ENCODE data around the gene WASF2.
"Not testable (repeated sequence)": the region's sequence is repeated elsewhere in the genome, so short reads cannot be mapped to it uniquely, and the experiment has no call there.

Gene WASF2

GRCh38 chr1:27405598-27406361 is 84.2 kb downstream of the WASF2 start:
- H3K79me1 ChIP-seq (ENCODE audit: low read length); H4K12ac ChIP-seq (ENCODE audit: low read depth, low read length); H3K27me3 ChIP-seq (ENCODE audit: insufficient read depth, low read length); H2BK5ac ChIP-seq (ENCODE audit: low read depth, low read length, poor library complexity); H2BK12ac ChIP-seq (ENCODE audit: low read length); H3K27ac ChIP-seq (ENCODE audit: low read depth, low read length); H3K18ac ChIP-seq (ENCODE audit: low read length); H3K14ac ChIP-seq (ENCODE audit: low read length); H2AFZ ChIP-seq (ENCODE audit: insufficient read depth, low read length, poor library complexity); H2BK120ac ChIP-seq (ENCODE audit: insufficient read depth, low read length, poor library complexity); H3K4me2 ChIP-seq (ENCODE audit: low read length); H4K8ac ChIP-seq (ENCODE audit: low read depth, low read length); H2AK5ac ChIP-seq (ENCODE audit: low read length); H3K9ac ChIP-seq (ENCODE audit: low read length); DNase-seq; H3K79me2 ChIP-seq (ENCODE audit: control insufficient read depth, insufficient read depth, low read length, poor library complexity); H3K4ac ChIP-seq (ENCODE audit: low read depth, low read length); H3K9me3 ChIP-seq (ENCODE audit: insufficient read depth, low read depth, low read length); H4K91ac ChIP-seq (ENCODE audit: low read depth, low read length); H3K4me3 ChIP-seq (ENCODE audit: low read depth, low read length); H3K23ac ChIP-seq (ENCODE audit: low read length): not testable (repeated sequence)
- Histone ChIP-seq H3K4me1 (ENCODE audit: control insufficient read depth in 1 of 2, insufficient read depth in 2 of 2, low read length in 2 of 2) (peaks cover 11 to 23% of the 10 kb centered on the region in 2 experiments), H3K36me3 (ENCODE audit: control insufficient read depth in 1 of 2, insufficient read depth in 2 of 2, low read length in 2 of 2) (peaks cover 18 to 29% of the 10 kb centered on the region in 2 experiments)
- no CpG with 5 or more reads among the region's 18 CpGs for WGBS (ENCODE audit: extremely low coverage, insufficient coverage, insufficient read length)

DNA sequence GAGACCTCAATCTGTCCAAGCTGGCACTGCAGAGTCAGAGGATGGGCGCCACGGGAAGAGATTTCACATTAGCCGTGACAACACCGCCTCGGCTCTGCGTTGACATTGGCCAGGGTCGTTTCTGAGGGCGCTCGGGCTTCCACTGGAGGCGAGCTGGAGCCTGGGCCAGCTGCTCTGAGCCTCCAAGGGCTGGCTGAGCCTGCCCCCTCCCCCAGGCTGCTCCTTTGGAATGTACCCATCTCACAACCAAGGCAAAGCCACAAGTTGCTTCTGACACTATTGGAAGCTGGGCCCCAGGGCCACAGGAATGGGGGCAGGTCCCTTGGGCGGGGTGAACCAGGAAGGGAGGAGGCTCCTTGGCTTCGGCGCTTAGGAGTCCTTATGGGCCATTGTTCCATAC is 84.9 kb downstream of the WASF2 start:
- DNase-seq = peak; percentile 61 to 65
- H3K79me1 ChIP-seq (ENCODE audit: low read length) = peaks cover 4% of the 10 kb centered on the region
- H2BK12ac ChIP-seq (ENCODE audit: low read length) = no peak overlapping the region
- no peak overlapping the region for H4K91ac ChIP-seq (ENCODE audit: low read depth, low read length)
- H2BK5ac ChIP-seq (ENCODE audit: low read depth, low read length, poor library complexity) = no peak overlapping the region
- no peaks in the 10 kb centered on the region for H3K79me2 ChIP-seq (ENCODE audit: control insufficient read depth, insufficient read depth, low read length, poor library complexity)
- no peak overlapping the region for H2AFZ ChIP-seq (ENCODE audit: insufficient read depth, low read length, poor library complexity)
- no peak overlapping the region for H3K9ac ChIP-seq (ENCODE audit: low read length)
- no peak overlapping the region for H4K12ac ChIP-seq (ENCODE audit: low read depth, low read length)
- peak overlapping the region; percentile 3 for H2AK5ac ChIP-seq (ENCODE audit: low read length)
- peak overlapping the region; percentile 3 for H3K27ac ChIP-seq (ENCODE audit: low read depth, low read length)
- H3K27me3 ChIP-seq (ENCODE audit: insufficient read depth, low read length) = no peaks in the 10 kb centered on the region
- H4K8ac ChIP-seq (ENCODE audit: low read depth, low read length) = no peak overlapping the region
- H3K4me2 ChIP-seq (ENCODE audit: low read length) = no peak overlapping the region
- no peak overlapping the region for H3K18ac ChIP-seq (ENCODE audit: low read length)
- no CpG with 5 or more reads among the region's 13 CpGs for WGBS (ENCODE audit: extremely low coverage, insufficient coverage, insufficient read length)
- peak overlapping the region; percentile 15 for H3K14ac ChIP-seq (ENCODE audit: low read length)
- H3K4me3 ChIP-seq (ENCODE audit: low read depth, low read length) = no peak overlapping the region
- H3K9me3 ChIP-seq (ENCODE audit: insufficient read depth, low read depth, low read length) = peaks cover 2% of the 10 kb centered on the region
- H3K36me3 ChIP-seq (ENCODE audit: control insufficient read depth in 1 of 2, insufficient read depth in 2 of 2, low read length in 2 of 2) = peaks cover 17 to 24% of the 10 kb centered on the region in 2 experiments
- peaks cover 11 to 23% of the 10 kb centered on the region in 2 experiments for H3K4me1 ChIP-seq (ENCODE audit: control insufficient read depth in 1 of 2, insufficient read depth in 2 of 2, low read length in 2 of 2)
- H2BK120ac ChIP-seq (ENCODE audit: insufficient read depth, low read length, poor library complexity) = no peak overlapping the region
- H3K4ac ChIP-seq (ENCODE audit: low read depth, low read length) = no peak overlapping the region
- H3K23ac ChIP-seq (ENCODE audit: low read length) = no peak overlapping the region

DNA sequence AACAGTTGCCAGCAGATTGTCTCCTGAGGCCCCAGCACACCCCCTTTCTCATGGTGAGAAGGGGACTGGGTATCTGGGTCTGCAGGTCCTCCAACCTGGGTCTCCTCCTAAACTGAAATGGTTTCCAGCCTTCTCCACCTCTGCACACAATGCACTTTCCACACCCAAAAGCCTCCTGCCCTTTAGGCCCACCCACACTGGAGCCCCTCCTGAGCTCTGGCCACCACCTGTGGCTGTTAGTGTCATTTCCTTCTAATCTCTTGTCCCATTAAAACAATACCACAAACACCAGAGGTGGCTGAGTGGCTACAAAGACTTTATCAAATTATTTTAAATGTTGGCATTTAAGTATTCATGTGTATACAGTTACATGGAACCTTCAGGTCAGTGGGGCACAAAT is 86.0 kb downstream of the WASF2 start:
- no peak overlapping the region for H3K27ac ChIP-seq (ENCODE audit: low read depth, low read length)
- no peak overlapping the region for H2AFZ ChIP-seq (ENCODE audit: insufficient read depth, low read length, poor library complexity)
- DNase-seq = no peak
- no peaks in the 10 kb centered on the region for H3K27me3 ChIP-seq (ENCODE audit: insufficient read depth, low read length)
- no peak overlapping the region for H4K91ac ChIP-seq (ENCODE audit: low read depth, low read length)
- H2AK5ac ChIP-seq (ENCODE audit: low read length) = no peak overlapping the region
- H3K9me3 ChIP-seq (ENCODE audit: insufficient read depth, low read depth, low read length) = peaks cover 4% of the 10 kb centered on the region
- H3K4ac ChIP-seq (ENCODE audit: low read depth, low read length) = no peak overlapping the region
- H3K4me1 ChIP-seq (ENCODE audit: control insufficient read depth in 1 of 2, insufficient read depth in 2 of 2, low read length in 2 of 2) = peaks cover 11 to 23% of the 10 kb centered on the region in 2 experiments
- no peak overlapping the region for H3K23ac ChIP-seq (ENCODE audit: low read length)
- no peak overlapping the region for H2BK12ac ChIP-seq (ENCODE audit: low read length)
- H3K14ac ChIP-seq (ENCODE audit: low read length) = no peak overlapping the region
- H3K36me3 ChIP-seq (ENCODE audit: control insufficient read depth in 1 of 2, insufficient read depth in 2 of 2, low read length in 2 of 2) = peaks cover 11 to 19% of the 10 kb centered on the region in 2 experiments
- H3K79me1 ChIP-seq (ENCODE audit: low read length) = peaks cover 4% of the 10 kb centered on the region
- H3K18ac ChIP-seq (ENCODE audit: low read length) = no peak overlapping the region
- H4K12ac ChIP-seq (ENCODE audit: low read depth, low read length) = no peak overlapping the region
- H2BK5ac ChIP-seq (ENCODE audit: low read depth, low read length, poor library complexity) = no peak overlapping the region
- H3K9ac ChIP-seq (ENCODE audit: low read length) = no peak overlapping the region
- no peak overlapping the region for H2BK120ac ChIP-seq (ENCODE audit: insufficient read depth, low read length, poor library complexity)
- no peak overlapping the region for H3K4me3 ChIP-seq (ENCODE audit: low read depth, low read length)
- no peak overlapping the region for H3K4me2 ChIP-seq (ENCODE audit: low read length)
- H4K8ac ChIP-seq (ENCODE audit: low read depth, low read length) = no peak overlapping the region
- H3K79me2 ChIP-seq (ENCODE audit: control insufficient read depth, insufficient read depth, low read length, poor library complexity) = no peaks in the 10 kb centered on the region

GRCh38 chr1:27403065-27403726 is 86.8 kb downstream of the WASF2 start:
- no peak overlapping the region for H3K14ac ChIP-seq (ENCODE audit: low read length)
- H3K4me2 ChIP-seq (ENCODE audit: low read length) = no peak overlapping the region
- H2AFZ ChIP-seq (ENCODE audit: insufficient read depth, low read length, poor library complexity) = no peak overlapping the region
- H4K12ac ChIP-seq (ENCODE audit: low read depth, low read length) = no peak overlapping the region
- H3K4me1 ChIP-seq (ENCODE audit: control insufficient read depth in 1 of 2, insufficient read depth in 2 of 2, low read length in 2 of 2) = peaks cover 11 to 23% of the 10 kb centered on the region in 2 experiments
- H2AK5ac ChIP-seq (ENCODE audit: low read length) = no peak overlapping the region
- H2BK120ac ChIP-seq (ENCODE audit: insufficient read depth, low read length, poor library complexity) = no peak overlapping the region
- no peaks in the 10 kb centered on the region for H3K79me2 ChIP-seq (ENCODE audit: control insufficient read depth, insufficient read depth, low read length, poor library complexity)
- H3K79me1 ChIP-seq (ENCODE audit: low read length) = peaks cover 4% of the 10 kb centered on the region
- H3K23ac ChIP-seq (ENCODE audit: low read length) = no peak overlapping the region
- peak; percentile 85 to 92 for DNase-seq
- no peak overlapping the region for H3K18ac ChIP-seq (ENCODE audit: low read length)
- H3K27ac ChIP-seq (ENCODE audit: low read depth, low read length) = peak overlapping the region; percentile 1
- no peak overlapping the region for H3K4ac ChIP-seq (ENCODE audit: low read depth, low read length)
- H3K9ac ChIP-seq (ENCODE audit: low read length) = no peak overlapping the region
- no peak overlapping the region for H3K4me3 ChIP-seq (ENCODE audit: low read depth, low read length)
- no peaks in the 10 kb centered on the region for H3K27me3 ChIP-seq (ENCODE audit: insufficient read depth, low read length)
- H3K9me3 ChIP-seq (ENCODE audit: insufficient read depth, low read depth, low read length) = peaks cover 4% of the 10 kb centered on the region
- no peak overlapping the region for H4K91ac ChIP-seq (ENCODE audit: low read depth, low read length)
- WGBS (ENCODE audit: extremely low coverage, insufficient coverage, insufficient read length) = no CpG with 5 or more reads among the region's 24 CpGs
- no peak overlapping the region for H4K8ac ChIP-seq (ENCODE audit: low read depth, low read length)
- H2BK12ac ChIP-seq (ENCODE audit: low read length) = no peak overlapping the region
- H3K36me3 ChIP-seq (ENCODE audit: control insufficient read depth in 1 of 2, insufficient read depth in 2 of 2, low read length in 2 of 2) = peaks cover 10 to 15% of the 10 kb centered on the region in 2 experiments
- H2BK5ac ChIP-seq (ENCODE audit: low read depth, low read length, poor library complexity) = no peak overlapping the region

All from trophoblast cell (in vitro differentiated cells and primary cell).